HL-60 (cell line): ENCODE data around the gene SPTBN1.

Source experiments
- GABPA ChIP-seq: IDR thresholded peaks from 2 replicates; pipeline ENCODE4 v1.6.1; 2012; ENCODE audit warnings: low read depth
- POLR2AphosphoS5 ChIP-seq: IDR thresholded peaks from 2 replicates; pipeline ENCODE4 v1.6.1; 2012; ENCODE audit warnings: low read depth
- SPI1 ChIP-seq: IDR thresholded peaks from 2 replicates; pipeline ENCODE4 v1.6.1; 2012; ENCODE audit warnings: low read depth, mild to moderate bottlenecking, borderline replicate concordance
- TF ChIP-seq, protein P1 (sequence below): IDR thresholded peaks from 2 replicates; pipeline ENCODE4 v1.6.1; 2012; ENCODE audit warnings: low read depth; ENCODE audit not compliant: insufficient replicate concordance
- TF ChIP-seq, protein P2 (sequence below): IDR thresholded peaks from one replicate; pipeline ENCODE4 v1.5.1; 2011; ENCODE audit warnings: low read length, control low read depth, inconsistent platforms; ENCODE audit not compliant: insufficient read depth

DNA sequence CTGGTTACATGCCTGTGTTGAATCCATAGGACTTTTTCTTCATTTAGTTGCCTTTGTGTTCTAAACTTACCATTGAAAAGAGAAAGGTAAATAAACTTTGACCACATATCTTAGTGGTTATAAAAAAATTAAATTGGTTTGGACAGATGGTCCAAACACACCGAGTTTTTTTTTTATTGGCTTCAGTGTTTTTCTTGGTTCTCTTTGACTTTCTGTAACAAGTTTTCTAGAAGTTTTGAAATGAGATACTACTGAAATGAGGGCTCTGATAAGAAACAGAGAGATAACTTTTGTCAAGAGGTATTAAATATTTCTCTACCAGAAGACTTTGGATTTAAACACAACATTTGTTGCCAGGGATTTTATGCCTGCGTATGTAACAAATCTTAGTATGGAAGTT is 20.7 kb downstream of the SPTBN1 start:
- TF ChIP-seq, protein P1, sequence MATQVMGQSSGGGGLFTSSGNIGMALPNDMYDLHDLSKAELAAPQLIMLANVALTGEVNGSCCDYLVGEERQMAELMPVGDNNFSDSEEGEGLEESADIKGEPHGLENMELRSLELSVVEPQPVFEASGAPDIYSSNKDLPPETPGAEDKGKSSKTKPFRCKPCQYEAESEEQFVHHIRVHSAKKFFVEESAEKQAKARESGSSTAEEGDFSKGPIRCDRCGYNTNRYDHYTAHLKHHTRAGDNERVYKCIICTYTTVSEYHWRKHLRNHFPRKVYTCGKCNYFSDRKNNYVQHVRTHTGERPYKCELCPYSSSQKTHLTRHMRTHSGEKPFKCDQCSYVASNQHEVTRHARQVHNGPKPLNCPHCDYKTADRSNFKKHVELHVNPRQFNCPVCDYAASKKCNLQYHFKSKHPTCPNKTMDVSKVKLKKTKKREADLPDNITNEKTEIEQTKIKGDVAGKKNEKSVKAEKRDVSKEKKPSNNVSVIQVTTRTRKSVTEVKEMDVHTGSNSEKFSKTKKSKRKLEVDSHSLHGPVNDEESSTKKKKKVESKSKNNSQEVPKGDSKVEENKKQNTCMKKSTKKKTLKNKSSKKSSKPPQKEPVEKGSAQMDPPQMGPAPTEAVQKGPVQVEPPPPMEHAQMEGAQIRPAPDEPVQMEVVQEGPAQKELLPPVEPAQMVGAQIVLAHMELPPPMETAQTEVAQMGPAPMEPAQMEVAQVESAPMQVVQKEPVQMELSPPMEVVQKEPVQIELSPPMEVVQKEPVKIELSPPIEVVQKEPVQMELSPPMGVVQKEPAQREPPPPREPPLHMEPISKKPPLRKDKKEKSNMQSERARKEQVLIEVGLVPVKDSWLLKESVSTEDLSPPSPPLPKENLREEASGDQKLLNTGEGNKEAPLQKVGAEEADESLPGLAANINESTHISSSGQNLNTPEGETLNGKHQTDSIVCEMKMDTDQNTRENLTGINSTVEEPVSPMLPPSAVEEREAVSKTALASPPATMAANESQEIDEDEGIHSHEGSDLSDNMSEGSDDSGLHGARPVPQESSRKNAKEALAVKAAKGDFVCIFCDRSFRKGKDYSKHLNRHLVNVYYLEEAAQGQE: no peak
- TF ChIP-seq, protein P2, sequence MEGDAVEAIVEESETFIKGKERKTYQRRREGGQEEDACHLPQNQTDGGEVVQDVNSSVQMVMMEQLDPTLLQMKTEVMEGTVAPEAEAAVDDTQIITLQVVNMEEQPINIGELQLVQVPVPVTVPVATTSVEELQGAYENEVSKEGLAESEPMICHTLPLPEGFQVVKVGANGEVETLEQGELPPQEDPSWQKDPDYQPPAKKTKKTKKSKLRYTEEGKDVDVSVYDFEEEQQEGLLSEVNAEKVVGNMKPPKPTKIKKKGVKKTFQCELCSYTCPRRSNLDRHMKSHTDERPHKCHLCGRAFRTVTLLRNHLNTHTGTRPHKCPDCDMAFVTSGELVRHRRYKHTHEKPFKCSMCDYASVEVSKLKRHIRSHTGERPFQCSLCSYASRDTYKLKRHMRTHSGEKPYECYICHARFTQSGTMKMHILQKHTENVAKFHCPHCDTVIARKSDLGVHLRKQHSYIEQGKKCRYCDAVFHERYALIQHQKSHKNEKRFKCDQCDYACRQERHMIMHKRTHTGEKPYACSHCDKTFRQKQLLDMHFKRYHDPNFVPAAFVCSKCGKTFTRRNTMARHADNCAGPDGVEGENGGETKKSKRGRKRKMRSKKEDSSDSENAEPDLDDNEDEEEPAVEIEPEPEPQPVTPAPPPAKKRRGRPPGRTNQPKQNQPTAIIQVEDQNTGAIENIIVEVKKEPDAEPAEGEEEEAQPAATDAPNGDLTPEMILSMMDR: no peak
- no peak for TF ChIP-seq POLR2AphosphoS5
- TF ChIP-seq SPI1: no peak
- no peak for TF ChIP-seq GABPA
